ENCODE results near the gene SIPA1L3.

SIPA1L3 gene

GRCh38 chr19:37980419-37981170 is 73.6 kb downstream of the SIPA1L3 start:
- no peak for DNase-seq

GRCh38 chr19:37981785-37982475 is 74.9 kb downstream of the SIPA1L3 start:
- no peak for DNase-seq

GRCh38 chr19:37982655-37983054 is 75.6 kb downstream of the SIPA1L3 start:
- DNase-seq, result no peak

- DNase-seq, result no peak
Measured at GRCh38 chr19:37983153-37983552, 76.1 kb downstream of the SIPA1L3 start.

- DNase-seq, result no peak
Measured at GRCh38 chr19:37983916-37984315, 76.9 kb downstream of the SIPA1L3 start.

- peak; percentile 8 for DNase-seq
Measured at GRCh38 chr19:37986048-37986750, 79.2 kb downstream of the SIPA1L3 start.

- DNase-seq, result no peak
Measured at GRCh38 chr19:37987356-37988332, 80.6 kb downstream of the SIPA1L3 start.

- DNase-seq, result no peak
Measured at GRCh38 chr19:37988758-37989635, 82.0 kb downstream of the SIPA1L3 start.

GRCh38 chr19:37989855-37990254 is 82.8 kb downstream of the SIPA1L3 start:
- no peak for DNase-seq

GRCh38 chr19:37990362-37990761 is 83.4 kb downstream of the SIPA1L3 start:
- DNase-seq, result no peak

- DNase-seq, result no peak
Measured at GRCh38 chr19:37991176-37991835, 84.3 kb downstream of the SIPA1L3 start.

- DNase-seq, result no peak
Measured at GRCh38 chr19:37991841-37992248, 84.8 kb downstream of the SIPA1L3 start.

- DNase-seq, result no peak
Measured at GRCh38 chr19:37992761-37993160, 85.8 kb downstream of the SIPA1L3 start.

GRCh38 chr19:37994823-37995130 is 87.8 kb downstream of the SIPA1L3 start:
- no peak for DNase-seq

GRCh38 chr19:37995346-37995745 is 88.3 kb downstream of the SIPA1L3 start:
- no peak for DNase-seq

GRCh38 chr19:37997911-37998344 is 90.9 kb downstream of the SIPA1L3 start:
- no peak for DNase-seq

- no peak for DNase-seq
Measured at GRCh38 chr19:37998801-37999308, 91.8 kb downstream of the SIPA1L3 start.

GRCh38 chr19:37999309-38000213 is 92.6 kb downstream of the SIPA1L3 start:
- DNase-seq, result no peak

GRCh38 chr19:38001158-38001781 is 94.3 kb downstream of the SIPA1L3 start:
- DNase-seq, result no peak

Measured in NCI-H1092 treated with DMSO at 0.1 percent for 48 hours (cell line).